ENCODE results near the gene ZNF518A.

DNA sequence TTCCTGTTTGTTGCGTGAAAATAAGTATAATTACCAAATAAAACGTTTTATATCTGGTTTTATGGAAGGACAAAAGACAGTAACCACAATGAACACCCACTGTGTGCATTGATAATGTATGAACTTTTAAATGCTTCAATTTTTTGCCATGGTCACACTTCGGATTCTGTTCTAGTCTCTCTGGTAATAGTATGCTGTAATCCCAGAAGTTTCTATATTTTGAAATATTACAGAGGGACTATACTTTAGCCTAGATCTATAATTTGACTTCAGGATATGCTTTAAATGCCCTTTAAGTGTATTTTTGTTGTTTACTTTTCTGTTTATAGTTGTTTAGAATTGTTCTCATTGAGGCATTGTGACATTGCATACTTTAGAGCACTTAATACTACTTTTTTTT, 1.5 kb downstream of the ZNF518A start:
- TF ChIP-seq POLR2AphosphoS5 (IDR thresholded peaks at IDR 0.05) (no peak), POLR2A (IDR thresholded peaks at IDR 0.05) (no peak), EP300 (IDR thresholded peaks at IDR 0.05) (no peak)
- TF ChIP-seq, protein P1, sequence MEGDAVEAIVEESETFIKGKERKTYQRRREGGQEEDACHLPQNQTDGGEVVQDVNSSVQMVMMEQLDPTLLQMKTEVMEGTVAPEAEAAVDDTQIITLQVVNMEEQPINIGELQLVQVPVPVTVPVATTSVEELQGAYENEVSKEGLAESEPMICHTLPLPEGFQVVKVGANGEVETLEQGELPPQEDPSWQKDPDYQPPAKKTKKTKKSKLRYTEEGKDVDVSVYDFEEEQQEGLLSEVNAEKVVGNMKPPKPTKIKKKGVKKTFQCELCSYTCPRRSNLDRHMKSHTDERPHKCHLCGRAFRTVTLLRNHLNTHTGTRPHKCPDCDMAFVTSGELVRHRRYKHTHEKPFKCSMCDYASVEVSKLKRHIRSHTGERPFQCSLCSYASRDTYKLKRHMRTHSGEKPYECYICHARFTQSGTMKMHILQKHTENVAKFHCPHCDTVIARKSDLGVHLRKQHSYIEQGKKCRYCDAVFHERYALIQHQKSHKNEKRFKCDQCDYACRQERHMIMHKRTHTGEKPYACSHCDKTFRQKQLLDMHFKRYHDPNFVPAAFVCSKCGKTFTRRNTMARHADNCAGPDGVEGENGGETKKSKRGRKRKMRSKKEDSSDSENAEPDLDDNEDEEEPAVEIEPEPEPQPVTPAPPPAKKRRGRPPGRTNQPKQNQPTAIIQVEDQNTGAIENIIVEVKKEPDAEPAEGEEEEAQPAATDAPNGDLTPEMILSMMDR (IDR thresholded peaks at IDR 0.05), result no peak

Measured in sigmoid colon (tissue), 4 donors.